Gastroesophageal sphincter (tissue), 3 donors: ENCODE measurements around the gene SKA3.
"Not testable (repeated sequence)": the region's sequence is repeated elsewhere in the genome, so short reads cannot be mapped to it uniquely, and the experiment has no call there.

Source experiments
- POLR2A ChIP-seq, 2 donors: fragments of 450-650 bp; IDR thresholded peaks; one replicate each; pipeline ENCODE4 v1.6.1; 2017; ENCODE audit warnings: antibody characterized with exemption in 2 of 2, mild to moderate bottlenecking in 2 of 2, moderate library complexity in 1 of 2
- TF ChIP-seq, protein P1 (sequence below), 4 experiments: fragments of 200-600 bp in 2 of 4; fragments of 450-650 bp in 2 of 4; sonication (generic) in 1 of 4; IDR thresholded peaks; one replicate each; pipeline ENCODE4 v1.5.1; 2017 to 2019; ENCODE audit warnings: antibody characterized with exemption in 4 of 4, mild to moderate bottlenecking in 2 of 4, moderate library complexity in 2 of 4

GRCh38 chr13:21198391-21198790 is 22.0 kb upstream of the SKA3 start:
- TF ChIP-seq, protein P1, sequence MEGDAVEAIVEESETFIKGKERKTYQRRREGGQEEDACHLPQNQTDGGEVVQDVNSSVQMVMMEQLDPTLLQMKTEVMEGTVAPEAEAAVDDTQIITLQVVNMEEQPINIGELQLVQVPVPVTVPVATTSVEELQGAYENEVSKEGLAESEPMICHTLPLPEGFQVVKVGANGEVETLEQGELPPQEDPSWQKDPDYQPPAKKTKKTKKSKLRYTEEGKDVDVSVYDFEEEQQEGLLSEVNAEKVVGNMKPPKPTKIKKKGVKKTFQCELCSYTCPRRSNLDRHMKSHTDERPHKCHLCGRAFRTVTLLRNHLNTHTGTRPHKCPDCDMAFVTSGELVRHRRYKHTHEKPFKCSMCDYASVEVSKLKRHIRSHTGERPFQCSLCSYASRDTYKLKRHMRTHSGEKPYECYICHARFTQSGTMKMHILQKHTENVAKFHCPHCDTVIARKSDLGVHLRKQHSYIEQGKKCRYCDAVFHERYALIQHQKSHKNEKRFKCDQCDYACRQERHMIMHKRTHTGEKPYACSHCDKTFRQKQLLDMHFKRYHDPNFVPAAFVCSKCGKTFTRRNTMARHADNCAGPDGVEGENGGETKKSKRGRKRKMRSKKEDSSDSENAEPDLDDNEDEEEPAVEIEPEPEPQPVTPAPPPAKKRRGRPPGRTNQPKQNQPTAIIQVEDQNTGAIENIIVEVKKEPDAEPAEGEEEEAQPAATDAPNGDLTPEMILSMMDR (IDR thresholded peaks at IDR 0.05) = not testable (repeated sequence)
- TF ChIP-seq POLR2A (IDR thresholded peaks at IDR 0.05) = not testable (repeated sequence)
